Measurements from ENCODE around the gene ATP13A3. TPM values are rescaled to one million over a fixed set of nuclear protein-coding genes. Genes with fewer than 3 reads are reported as not detected.

Gene ATP13A3
- total RNA-seq, 2 donors from 2014 or later = 188 to 284 TPM

DNA sequence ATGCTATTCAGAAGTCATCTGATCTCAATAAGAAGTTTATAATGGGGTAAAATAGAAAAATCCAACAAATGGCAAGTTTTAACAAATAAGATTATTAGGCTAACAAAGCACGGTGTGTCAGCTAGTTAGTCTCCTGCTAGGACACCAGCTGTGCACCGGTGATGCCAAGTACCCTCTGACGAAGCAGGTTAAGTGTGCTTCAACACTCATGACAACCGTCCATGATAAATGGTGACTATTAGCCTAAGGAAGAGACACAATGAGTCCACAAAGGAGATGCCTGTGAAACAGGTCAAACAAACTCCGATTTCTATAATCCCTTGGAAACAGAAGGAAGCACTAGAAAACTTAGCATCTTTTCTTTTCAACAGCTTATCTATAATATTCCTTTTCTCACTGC, 36.5 kb downstream of the ATP13A3 start:
- H3K27me3 ChIP-seq = no peaks in the 10 kb centered on the region
- DNase-seq (ENCODE audit: low spot score) = no peak
- H3K36me3 ChIP-seq = peaks cover 92% of the 10 kb centered on the region
- no peak overlapping the region for H3K27ac ChIP-seq
- H3K4me1 ChIP-seq = no peaks in the 10 kb centered on the region
- TF ChIP-seq, protein P1, sequence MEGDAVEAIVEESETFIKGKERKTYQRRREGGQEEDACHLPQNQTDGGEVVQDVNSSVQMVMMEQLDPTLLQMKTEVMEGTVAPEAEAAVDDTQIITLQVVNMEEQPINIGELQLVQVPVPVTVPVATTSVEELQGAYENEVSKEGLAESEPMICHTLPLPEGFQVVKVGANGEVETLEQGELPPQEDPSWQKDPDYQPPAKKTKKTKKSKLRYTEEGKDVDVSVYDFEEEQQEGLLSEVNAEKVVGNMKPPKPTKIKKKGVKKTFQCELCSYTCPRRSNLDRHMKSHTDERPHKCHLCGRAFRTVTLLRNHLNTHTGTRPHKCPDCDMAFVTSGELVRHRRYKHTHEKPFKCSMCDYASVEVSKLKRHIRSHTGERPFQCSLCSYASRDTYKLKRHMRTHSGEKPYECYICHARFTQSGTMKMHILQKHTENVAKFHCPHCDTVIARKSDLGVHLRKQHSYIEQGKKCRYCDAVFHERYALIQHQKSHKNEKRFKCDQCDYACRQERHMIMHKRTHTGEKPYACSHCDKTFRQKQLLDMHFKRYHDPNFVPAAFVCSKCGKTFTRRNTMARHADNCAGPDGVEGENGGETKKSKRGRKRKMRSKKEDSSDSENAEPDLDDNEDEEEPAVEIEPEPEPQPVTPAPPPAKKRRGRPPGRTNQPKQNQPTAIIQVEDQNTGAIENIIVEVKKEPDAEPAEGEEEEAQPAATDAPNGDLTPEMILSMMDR (IDR thresholded peaks at IDR 0.05) = no peak
- H3K9me3 ChIP-seq = no peaks in the 10 kb centered on the region
- H3K4me3 ChIP-seq = no peak overlapping the region

DNA sequence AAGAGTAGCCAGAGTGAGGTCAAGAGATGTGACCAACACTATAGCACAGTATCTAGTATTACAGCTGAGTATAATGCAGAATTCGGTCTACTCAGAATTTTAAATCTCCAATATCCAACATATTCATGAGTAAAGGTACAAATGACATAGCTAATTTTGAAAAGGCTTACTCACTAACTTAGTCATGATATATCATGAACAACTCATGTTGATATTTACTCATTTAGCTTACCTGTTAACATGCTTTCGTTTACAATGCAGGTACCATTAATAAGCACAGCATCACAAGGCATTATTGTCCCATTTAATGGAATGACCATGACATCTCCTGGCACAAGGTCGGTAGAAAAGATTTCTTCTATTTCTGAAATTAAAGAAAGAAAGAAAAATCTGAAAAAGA, 36.9 kb downstream of the ATP13A3 start:
- TF ChIP-seq, protein P1 (IDR thresholded peaks at IDR 0.05) = no peak
- no peak for DNase-seq (ENCODE audit: low spot score)
- peaks cover 93% of the 10 kb centered on the region for H3K36me3 ChIP-seq
- H3K4me1 ChIP-seq = no peaks in the 10 kb centered on the region
- no peak overlapping the region for H3K4me3 ChIP-seq
- no peak overlapping the region for H3K27ac ChIP-seq
- no peaks in the 10 kb centered on the region for H3K9me3 ChIP-seq
- no peaks in the 10 kb centered on the region for H3K27me3 ChIP-seq

DNA sequence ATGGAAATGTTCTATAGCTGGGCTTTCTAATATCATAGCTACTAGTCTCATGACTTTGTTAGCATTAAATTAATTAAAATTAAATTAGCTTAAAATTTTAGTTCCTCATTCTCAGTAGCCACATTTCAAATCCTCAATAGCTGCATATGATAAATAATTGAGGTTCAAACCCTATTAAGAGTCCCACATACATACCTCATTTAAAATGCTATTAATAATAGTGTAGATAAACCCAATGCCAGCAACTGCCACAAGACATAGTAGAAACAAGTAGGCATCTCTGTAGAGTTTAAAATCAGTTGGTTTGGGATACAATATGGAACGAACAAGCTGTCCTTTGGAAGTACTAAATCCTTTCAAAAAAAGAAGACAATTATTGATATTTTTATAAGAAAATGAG, 39.1 kb downstream of the ATP13A3 start:
- no peaks in the 10 kb centered on the region for H3K27me3 ChIP-seq
- TF ChIP-seq, protein P1 (IDR thresholded peaks at IDR 0.05) = no peak
- no peaks in the 10 kb centered on the region for H3K4me1 ChIP-seq
- peaks cover 85% of the 10 kb centered on the region for H3K36me3 ChIP-seq
- H3K9me3 ChIP-seq = no peaks in the 10 kb centered on the region
- no peak for DNase-seq (ENCODE audit: low spot score)
- no peak overlapping the region for H3K27ac ChIP-seq
- H3K4me3 ChIP-seq = no peak overlapping the region

DNA sequence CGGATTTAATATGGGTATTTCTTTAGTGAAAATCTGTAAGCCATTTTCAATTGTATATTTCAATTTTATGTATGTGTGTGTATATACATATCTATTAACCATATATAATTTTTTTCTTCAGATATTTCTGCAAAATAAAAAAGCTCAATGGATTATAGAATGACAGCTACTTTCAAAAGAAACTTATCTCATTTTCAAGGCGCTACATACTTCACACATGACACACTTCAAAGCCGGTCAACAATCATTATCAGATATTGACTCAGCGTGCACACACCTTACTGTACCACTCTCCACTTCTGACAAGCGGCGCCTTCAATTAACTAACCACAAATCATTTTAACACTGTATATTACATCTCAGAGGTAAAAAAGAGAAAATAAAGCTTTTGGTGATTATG, 39.6 kb downstream of the ATP13A3 start:
- H3K27ac ChIP-seq = no peak overlapping the region
- H3K9me3 ChIP-seq = no peaks in the 10 kb centered on the region
- no peaks in the 10 kb centered on the region for H3K4me1 ChIP-seq
- no peak for DNase-seq (ENCODE audit: low spot score)
- no peaks in the 10 kb centered on the region for H3K27me3 ChIP-seq
- peaks cover 80% of the 10 kb centered on the region for H3K36me3 ChIP-seq
- TF ChIP-seq, protein P1 (IDR thresholded peaks at IDR 0.05) = no peak
- no peak overlapping the region for H3K4me3 ChIP-seq

DNA sequence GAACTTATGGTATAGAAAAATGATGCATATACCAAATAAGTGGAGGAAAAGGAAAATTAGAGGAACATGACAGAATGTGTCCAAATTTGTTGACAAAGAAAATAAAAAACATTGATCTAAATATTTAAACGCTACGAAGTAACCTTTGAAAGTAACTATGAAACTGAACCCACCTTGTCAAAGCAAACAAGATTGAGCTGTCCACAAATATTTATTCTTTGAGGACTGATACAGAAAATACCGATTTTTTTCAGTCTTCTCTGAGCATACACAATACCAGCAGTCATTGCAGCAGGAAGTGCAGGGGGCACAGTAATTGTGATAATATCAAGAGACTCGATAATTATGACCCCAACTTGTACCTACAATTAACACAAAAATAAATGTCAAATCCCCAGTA, 40.0 kb downstream of the ATP13A3 start:
- H3K9me3 ChIP-seq = no peaks in the 10 kb centered on the region
- H3K4me1 ChIP-seq = no peaks in the 10 kb centered on the region
- H3K4me3 ChIP-seq = no peak overlapping the region
- peaks cover 76% of the 10 kb centered on the region for H3K36me3 ChIP-seq
- no peak overlapping the region for H3K27ac ChIP-seq
- no peak for DNase-seq (ENCODE audit: low spot score)
- TF ChIP-seq, protein P1 (IDR thresholded peaks at IDR 0.05) = no peak
- H3K27me3 ChIP-seq = no peaks in the 10 kb centered on the region

DNA sequence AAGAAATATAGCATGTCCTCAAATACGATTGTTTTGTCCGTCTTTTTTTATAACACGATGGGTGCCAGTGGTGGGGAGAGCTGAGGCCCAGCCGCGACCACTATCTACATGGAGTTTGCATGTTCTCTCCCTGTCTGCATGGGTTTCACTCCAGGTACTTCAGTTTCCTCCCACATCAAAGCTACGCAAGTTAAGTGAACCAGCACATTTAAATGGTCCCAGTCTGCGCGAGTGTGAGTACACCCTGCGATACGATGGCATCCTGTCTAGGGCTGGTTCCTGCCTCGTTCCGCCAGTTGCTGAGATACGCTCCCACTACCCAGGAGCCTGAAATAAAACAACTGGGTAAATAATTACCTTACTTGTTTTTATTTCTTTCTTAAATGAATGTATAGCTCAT, 40.6 kb downstream of the ATP13A3 start:
- H3K27me3 ChIP-seq = no peaks in the 10 kb centered on the region
- no peak overlapping the region for H3K4me3 ChIP-seq
- TF ChIP-seq, protein P1 (IDR thresholded peaks at IDR 0.05) = no peak
- H3K4me1 ChIP-seq = no peaks in the 10 kb centered on the region
- no peak for DNase-seq (ENCODE audit: low spot score)
- H3K36me3 ChIP-seq = peaks cover 71% of the 10 kb centered on the region
- no peak overlapping the region for H3K27ac ChIP-seq
- no peaks in the 10 kb centered on the region for H3K9me3 ChIP-seq

Data from right atrium auricular region (tissue), 2 donors.